ENCODE data around the gene BMPR1B. TPM values are rescaled to one million over a fixed set of nuclear protein-coding genes. Genes with fewer than 3 reads are reported as not detected.

The BMPR1B gene
- total and polyA plus RNA-seq, 2 of the 8 experiments (the other 6 are each of a cell fraction or from before 2014, with no cell fraction given) = 0.14 to 1.1 TPM

GRCh38 chr4:95106408-95106928, 348.7 kb downstream of the BMPR1B start (continued):
- no peak for TF ChIP-seq CHD7 (IDR thresholded peaks at IDR 0.05; ENCODE audit: insufficient replicate concordance, low read length)
- TF ChIP-seq TCF12 (IDR thresholded peaks at IDR 0.05; ENCODE audit: low read depth, low read length) = no peak
- TF ChIP-seq, protein P1, sequence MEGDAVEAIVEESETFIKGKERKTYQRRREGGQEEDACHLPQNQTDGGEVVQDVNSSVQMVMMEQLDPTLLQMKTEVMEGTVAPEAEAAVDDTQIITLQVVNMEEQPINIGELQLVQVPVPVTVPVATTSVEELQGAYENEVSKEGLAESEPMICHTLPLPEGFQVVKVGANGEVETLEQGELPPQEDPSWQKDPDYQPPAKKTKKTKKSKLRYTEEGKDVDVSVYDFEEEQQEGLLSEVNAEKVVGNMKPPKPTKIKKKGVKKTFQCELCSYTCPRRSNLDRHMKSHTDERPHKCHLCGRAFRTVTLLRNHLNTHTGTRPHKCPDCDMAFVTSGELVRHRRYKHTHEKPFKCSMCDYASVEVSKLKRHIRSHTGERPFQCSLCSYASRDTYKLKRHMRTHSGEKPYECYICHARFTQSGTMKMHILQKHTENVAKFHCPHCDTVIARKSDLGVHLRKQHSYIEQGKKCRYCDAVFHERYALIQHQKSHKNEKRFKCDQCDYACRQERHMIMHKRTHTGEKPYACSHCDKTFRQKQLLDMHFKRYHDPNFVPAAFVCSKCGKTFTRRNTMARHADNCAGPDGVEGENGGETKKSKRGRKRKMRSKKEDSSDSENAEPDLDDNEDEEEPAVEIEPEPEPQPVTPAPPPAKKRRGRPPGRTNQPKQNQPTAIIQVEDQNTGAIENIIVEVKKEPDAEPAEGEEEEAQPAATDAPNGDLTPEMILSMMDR (IDR thresholded peaks at IDR 0.05; ENCODE audit: control extremely low read depth in 1 of 3, insufficient read depth in 1 of 3, low read depth in 1 of 3, low read length in 3 of 3) = no peak
- TF ChIP-seq POLR2AphosphoS5 (IDR thresholded peaks at IDR 0.05; ENCODE audit: low read depth, low read length) = no peak
- TF ChIP-seq SIRT6 (IDR thresholded peaks at IDR 0.05; ENCODE audit: low read length) = no peak
- TF ChIP-seq POU5F1 (IDR thresholded peaks at IDR 0.05; ENCODE audit: low read depth, low read length) = no peak
- TF ChIP-seq BACH1 (IDR thresholded peaks at IDR 0.05; ENCODE audit: low read length) = no peak
- TF ChIP-seq KDM5A (IDR thresholded peaks at IDR 0.05; ENCODE audit: low read length) = no peak
- no peak for TF ChIP-seq RBBP5 (IDR thresholded peaks at IDR 0.05; ENCODE audit: borderline replicate concordance, low read depth, low read length)
- no peak for TF ChIP-seq YY1 (IDR thresholded peaks at IDR 0.05; ENCODE audit: low read depth, low read length)

Measured in H1 (cell line).